HG03280 (cell line): Measurements from ENCODE around the gene PAPPA2.
"Not testable (repeated sequence)": the region's sequence is repeated elsewhere in the genome, so short reads cannot be mapped to it uniquely, and the experiment has no call there.

Experiments used
- ATAC-seq: cut with Tn5 transposase; IDR thresholded peaks from one replicate; pipeline ENCODE4 v1.9.1; 2021; ENCODE audit warnings: mild to moderate bottlenecking, moderate library complexity; ENCODE audit not compliant: unreplicated experiment

PAPPA2 gene, protein sequence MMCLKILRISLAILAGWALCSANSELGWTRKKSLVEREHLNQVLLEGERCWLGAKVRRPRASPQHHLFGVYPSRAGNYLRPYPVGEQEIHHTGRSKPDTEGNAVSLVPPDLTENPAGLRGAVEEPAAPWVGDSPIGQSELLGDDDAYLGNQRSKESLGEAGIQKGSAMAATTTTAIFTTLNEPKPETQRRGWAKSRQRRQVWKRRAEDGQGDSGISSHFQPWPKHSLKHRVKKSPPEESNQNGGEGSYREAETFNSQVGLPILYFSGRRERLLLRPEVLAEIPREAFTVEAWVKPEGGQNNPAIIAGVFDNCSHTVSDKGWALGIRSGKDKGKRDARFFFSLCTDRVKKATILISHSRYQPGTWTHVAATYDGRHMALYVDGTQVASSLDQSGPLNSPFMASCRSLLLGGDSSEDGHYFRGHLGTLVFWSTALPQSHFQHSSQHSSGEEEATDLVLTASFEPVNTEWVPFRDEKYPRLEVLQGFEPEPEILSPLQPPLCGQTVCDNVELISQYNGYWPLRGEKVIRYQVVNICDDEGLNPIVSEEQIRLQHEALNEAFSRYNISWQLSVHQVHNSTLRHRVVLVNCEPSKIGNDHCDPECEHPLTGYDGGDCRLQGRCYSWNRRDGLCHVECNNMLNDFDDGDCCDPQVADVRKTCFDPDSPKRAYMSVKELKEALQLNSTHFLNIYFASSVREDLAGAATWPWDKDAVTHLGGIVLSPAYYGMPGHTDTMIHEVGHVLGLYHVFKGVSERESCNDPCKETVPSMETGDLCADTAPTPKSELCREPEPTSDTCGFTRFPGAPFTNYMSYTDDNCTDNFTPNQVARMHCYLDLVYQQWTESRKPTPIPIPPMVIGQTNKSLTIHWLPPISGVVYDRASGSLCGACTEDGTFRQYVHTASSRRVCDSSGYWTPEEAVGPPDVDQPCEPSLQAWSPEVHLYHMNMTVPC (N-terminal part only)

DNA sequence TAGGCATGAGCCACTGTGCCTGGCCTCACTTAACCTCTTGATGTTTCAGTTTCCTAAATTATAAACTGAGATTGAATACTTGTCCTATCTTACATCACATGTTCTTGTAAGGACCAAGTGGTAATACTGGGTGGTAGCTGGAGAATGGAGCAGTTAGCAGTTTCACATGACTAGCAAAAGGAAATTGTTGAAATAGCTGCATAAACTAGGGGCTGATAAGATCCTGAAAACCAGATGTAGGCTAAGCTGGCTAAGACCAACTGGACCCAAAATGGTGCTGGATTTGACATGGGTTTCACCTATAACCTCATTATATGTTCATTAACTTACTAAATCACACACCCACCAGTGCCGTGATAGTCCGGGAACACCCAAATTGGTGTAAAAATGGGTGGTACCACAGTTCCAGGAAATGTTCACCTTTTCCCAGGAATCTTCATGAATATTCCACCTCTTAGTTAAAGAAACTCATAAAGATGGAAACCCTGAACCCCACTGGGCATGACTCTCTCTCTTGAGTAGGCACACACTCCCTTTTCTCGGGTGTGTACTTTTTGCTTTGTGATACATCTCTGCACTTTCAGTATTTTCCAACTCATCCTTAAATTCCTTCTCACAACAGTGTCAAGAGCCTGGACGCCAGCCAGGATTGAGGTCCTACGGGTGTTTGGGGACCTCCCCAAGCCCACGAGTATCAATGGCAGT lies at the start of gene PAPPA2:
Gene PAPPA2 (plus strand): TSS at position 502 of the 705 bp plus-strand sequence. CDS start 93,148 bp downstream, outside the sequence.
- no peak for ATAC-seq

DNA sequence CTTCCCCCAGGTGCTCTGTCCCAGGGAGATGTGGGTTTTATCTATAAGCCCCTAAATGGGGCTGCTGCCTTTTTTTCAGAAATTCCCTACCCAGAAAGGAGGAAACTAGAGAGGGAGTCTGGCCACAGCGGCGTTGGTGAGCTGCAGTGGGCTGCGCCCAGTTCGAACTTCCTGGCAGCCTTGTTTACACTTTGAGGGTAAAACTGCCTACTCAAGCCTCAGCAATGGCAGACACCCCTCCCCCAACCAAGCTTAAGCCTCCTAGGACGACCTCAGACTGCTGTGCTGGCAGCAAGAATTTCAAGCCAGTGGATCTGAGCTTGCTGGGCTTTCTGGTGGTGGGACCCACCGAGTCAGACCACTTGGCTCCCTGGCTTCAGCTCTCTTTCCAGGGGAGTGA lies 46.2 kb upstream of the PAPPA2 start:
- ATAC-seq: no peak

DNA sequence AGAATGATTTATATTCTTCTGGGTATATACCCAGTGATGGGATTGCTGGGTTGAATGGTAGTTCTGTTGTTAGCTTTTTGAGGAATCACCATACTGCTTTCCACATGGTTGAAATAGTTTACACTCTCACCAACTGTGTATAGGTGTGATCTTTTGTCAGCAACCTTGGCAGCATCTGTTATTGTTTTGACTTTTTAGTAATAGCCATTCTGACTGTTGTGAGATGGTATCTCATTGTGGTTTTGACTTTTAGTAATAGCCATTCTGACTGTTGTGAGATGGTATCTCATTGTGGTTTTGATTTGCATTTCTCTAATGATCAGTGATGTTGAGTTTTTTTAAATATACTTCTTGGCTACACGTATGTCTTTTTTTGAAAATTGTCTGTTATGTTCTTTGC lies 43.4 kb upstream of the PAPPA2 start:
- ATAC-seq: not testable (repeated sequence)

DNA sequence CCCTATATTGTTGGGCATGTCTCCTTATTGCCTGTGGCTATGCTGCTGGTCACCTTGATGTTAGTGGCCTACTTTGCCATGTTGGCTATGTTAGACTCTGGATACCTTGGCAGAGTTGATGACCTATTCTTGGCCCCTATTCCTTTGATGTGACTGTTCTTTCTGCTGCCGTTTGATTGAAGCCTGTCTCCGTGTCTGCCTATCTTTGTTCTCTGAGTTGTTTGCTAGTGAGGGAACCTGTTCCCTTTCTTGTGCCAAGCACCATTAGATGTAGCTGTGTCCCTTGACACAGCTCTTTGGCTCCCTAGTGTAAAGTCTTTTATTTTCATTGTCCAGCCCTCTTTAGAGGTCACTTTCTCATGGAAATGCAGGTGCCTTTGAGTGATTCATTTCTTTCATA lies 28.7 kb upstream of the PAPPA2 start:
- ATAC-seq: no peak

DNA sequence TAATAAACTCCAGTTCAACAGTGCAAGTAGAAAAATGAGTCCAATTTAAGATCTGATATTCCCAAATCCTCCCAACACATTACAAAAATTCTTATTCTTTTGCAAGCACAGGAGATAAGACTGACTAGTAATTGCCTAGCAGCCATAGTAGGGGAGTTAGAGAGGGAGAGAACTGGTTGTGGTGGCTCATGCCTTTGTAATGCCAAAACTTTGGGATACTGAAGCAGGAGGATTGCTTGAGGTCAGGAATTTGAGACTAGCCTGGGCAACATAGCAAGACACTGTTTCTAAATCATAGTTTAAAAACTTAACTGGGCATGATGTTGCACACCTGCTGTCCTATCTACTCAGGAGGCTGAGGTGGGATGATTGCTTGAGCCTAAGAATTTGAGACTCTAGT lies 26.7 kb upstream of the PAPPA2 start:
- ATAC-seq: no peak

DNA sequence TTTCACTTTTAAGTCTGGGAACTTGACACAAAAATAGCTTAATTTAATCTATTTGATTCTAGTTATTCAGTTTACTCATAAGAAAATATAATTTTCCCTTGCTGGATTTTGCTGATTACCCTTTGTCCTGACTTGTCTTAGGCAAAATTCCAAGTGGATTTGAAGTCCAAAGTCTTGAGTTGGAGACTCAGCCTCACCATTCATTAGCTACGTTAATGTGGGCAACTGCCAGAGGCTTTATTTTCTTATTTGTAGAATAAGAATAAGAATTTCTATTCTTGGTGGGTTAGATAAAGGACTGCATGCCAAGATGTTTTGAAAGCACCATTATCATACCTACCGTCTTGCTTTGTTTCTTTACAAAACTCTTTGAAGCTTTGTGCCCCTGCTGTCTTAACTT lies 22.8 kb upstream of the PAPPA2 start:
- no peak for ATAC-seq

DNA sequence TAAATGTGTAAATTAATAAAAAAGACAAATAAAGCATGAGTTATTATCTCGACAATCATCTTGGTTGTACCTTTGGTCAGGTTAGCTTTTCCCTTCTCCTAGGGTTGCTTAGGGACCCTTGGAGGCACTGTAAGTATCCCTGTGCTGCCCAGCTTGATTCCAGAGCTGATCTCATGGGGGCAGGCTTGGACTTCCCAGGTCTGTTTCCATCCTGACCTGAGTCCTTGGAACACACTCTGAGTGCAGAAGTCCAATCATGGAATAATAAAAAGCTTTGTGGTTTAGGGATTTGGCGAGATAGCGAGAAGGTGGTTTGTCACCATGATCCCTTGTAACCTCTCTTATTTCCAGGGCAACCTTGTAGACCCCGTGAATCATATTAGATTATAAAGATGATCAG lies 18.7 kb upstream of the PAPPA2 start:
- ATAC-seq: no peak

DNA sequence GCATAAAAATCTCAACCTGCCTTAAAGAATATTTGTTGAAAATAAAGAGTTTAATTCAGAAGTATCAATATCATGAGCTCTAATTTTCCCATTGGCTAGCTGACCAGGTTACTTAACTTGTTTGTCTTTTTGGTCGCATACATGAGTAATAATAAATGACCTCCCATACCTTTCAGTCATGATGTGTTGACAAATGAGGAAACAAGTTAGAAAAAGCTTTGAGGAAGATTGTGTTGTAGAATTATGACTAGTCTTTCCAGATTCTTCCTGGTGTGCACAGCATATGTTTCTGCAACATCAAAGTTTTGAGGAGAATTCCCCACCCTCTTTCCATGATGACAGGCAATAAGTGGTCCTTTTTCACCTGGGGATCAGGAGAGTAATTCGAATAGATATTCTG lies 17.6 kb upstream of the PAPPA2 start:
- no peak for ATAC-seq

DNA sequence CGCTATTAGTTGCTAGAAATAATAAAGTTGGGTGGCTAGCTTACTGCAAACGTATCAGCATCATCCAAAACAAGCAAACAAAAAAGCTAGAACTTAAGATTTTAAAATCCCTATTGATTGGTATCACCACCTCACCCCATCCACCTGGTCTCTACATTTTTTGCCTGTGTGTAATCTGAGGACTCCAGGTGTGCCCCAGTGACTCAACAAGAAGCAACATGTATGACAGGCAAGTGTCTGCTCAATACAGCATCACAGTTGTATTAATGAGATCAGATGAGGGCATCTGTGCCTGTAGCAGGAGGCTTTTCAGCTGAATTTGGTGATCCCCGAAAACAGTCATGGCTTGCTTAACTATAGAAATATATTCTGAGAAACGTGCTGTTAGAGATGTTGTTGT lies 14.6 kb upstream of the PAPPA2 start:
- no peak for ATAC-seq

DNA sequence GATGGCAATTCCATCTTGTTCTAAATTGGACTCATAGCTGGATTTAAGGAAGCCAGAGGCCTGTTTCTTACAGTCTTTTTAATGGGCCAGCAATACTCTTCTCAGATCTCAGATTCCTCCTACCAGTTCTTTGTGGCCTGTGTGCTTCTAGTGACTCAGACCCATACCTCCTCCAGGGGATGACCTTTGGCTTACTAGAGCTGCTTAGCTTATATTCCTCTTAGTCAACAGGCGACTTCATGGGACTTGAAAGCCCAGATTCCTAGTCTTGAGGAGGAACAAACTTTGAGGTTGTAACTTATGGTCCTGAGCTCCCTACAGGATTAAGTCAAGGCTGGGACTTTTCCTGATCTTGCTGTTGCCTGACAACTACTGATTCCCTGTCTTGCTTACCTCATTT lies 12.4 kb upstream of the PAPPA2 start:
- ATAC-seq: no peak

DNA sequence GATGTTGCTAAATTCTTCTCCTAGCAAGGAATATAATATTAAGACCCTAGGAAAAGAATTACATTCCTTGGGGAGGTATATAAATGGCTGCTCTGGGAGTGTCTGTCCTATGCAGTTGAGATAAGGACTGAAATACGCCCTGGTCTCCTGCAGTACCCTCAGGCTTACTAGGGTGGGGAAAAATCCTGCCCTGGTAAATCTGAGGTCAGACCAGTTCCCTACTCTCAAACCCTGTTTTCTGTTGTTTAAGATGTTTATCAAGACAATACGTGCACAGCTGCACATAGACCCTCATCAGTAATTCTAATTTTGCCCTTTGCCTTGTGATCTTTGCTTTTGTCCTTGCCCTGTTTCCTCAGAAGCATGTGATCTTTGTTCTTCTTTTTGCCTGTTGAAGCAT lies 11.2 kb upstream of the PAPPA2 start:
- ATAC-seq: not testable (repeated sequence)

DNA sequence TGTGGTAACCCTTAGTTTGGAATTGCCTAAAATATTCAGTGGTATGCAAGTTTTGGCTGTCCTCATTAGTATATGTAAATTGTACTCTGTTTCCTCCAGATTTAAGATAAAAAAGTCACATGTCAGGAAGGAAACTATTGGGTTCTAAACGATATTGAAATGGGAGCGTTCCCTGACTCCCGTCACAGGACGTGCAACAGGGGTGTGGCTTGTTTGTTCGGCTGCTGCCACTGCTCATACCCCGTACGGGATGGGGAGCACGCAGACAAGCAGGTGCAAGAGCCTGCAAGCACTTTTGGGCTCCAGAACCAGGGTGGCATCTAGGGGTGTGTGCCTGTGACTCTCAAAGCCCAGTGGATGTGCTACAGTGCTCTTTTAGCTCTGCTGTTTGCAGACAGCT lies 6.2 kb upstream of the PAPPA2 start:
- no peak for ATAC-seq

DNA sequence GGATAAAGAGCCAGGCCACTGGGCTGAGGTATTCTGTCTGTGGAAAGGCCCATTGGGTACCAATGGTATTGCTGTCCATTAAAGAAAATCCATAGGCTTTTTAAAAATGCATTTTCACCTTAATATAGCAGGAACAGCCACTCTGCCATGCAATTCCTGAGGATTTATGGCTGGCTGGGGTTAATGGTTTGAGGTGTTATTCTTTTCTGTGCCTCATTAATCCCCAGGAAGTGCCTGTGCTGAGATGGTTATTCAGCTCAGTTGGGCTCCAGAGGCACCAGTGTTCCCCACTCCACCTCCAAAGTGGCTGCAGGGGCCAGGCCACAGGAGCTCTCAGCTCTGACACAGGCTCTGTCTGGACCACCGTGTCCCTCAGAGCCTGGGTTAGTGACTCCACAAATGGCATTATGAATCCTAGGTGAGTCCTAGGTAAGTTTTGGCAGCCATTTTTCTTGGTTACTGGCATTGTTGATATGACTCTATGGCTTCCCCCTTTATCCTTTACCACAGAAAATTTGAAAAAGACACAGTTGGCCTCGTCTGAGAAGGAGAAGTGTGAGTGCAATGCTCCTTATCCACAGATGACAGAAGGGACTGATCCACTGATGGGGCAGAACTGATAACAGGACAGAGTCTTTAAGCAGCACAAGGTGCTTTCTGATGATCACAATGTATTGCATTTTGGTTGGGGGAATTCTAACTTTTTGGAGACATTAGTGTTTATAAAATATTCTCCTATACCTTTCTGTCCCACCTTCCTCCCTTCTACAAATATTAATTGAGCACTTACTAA lies 2.2 kb upstream of the PAPPA2 start:
- no peak for ATAC-seq

DNA sequence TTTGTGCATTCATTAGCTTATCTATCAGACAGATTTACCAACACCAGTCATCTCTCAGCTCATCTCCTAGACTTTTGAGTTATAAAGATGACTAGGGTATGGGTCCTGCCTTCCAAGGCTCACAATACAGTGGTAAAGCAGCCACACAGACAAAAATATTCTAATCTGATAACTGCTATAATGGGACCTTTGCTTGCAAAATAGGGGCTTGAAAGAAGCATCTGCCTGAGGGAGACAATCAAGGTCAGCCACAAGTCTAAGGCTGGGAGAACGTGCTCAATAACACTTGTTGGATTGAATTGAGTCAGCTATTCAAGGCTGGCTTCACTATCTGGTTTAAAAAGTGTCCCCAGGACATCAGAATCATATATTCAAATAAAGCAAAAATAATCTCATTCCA lies 1.4 kb upstream of the PAPPA2 start:
- no peak for ATAC-seq

DNA sequence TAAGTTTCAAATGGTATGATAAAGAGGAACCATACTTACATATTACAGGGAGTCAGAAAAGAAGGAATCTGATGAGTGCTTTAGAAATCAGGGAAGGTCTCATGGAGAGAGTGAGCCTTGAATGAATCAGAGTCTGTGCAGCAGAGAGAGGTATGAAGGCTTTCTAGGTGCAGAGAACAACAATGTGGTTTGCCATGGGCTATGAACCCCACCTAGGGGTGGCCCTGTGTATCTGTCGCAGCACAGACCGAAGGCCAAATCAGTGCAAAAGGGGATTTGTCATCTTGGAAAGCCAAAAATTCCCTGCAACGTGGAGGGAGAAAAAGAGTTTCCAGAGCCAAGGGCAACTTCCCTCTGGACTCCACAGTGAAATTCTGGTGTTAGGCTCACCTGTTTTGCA lies 3.5 kb downstream of the PAPPA2 start:
- no peak for ATAC-seq

DNA sequence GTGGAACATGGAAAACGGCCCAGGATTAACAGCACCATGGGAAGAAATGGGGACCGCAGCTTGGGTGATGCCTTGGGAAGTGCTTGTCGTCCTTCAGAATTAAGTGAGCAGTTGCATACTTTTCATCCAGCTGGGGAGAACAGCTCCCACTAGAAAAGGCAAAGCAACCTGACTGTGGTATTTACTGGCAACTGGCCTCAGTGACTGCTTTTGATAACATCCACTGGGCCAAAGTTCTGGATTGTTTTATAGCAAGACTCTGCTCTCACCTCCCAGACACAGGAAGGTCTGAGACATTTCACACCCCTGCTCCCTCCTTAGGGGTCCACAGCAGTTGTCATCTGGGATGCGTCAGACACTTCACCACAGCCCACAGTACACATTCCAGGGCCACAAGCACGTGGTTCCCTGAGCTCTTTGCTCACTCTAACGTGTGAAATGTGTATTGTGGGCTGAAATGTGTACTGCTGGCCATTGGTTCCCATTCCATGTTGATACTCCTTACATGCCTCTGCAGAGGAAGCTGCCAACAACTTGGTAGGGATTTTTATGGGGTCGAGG lies 6.6 kb downstream of the PAPPA2 start:
- ATAC-seq: no peak

DNA sequence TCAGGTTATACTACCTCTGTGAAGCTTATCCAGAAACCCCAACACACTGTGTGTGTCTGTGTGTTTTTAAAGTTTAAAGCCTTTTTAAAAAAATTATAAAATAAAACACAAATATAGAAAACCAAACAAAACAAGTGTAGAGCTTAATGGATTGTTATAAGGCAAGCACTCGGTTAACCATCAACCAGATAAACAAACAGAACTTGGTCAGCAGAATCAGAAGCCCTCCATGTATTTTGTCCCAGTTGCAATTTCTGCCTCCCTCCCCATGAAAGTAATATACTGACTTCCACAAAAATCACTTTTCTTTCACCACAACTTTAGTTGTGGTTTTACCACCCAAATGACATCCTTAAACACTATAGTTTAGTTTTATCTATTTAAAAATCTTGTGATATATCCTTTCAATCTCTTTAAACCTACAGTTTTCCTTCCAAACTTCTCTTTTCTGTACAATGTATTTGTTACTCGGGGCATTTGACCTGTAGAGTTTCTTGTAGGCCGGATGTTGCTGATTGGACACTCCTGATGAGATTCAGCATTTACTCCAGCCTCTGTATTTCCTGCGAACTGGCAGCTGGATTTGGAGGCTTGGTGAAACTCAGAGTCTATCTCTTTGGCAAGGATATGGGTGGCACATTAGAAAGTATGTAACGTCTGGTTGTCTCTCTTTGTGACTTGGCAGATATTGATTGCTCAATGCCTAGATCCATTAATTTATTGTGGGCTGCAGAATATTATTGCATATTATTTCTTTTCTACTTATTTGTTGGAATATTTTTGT lies 8.6 kb downstream of the PAPPA2 start:
- no peak for ATAC-seq

DNA sequence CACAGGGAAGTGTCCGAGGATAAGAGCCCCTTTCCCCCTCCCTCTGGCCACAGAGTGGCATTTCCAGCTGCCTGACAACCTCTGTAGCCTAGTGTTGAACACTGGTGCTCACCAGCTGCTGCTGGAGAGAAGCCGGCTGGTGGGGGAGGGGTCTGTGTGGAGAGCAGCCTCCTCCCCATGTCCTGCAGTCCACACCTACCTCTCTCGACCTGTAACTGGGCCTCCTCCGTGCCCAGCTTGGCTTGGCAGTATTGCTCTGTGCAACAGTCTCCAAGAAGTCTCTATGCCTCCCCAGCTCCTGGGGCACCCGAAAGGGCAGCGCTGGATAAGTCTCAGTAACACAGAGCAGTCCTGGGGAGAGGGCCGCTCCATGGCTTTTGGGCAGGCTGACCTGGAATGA lies 17.0 kb downstream of the PAPPA2 start:
- ATAC-seq: no peak

DNA sequence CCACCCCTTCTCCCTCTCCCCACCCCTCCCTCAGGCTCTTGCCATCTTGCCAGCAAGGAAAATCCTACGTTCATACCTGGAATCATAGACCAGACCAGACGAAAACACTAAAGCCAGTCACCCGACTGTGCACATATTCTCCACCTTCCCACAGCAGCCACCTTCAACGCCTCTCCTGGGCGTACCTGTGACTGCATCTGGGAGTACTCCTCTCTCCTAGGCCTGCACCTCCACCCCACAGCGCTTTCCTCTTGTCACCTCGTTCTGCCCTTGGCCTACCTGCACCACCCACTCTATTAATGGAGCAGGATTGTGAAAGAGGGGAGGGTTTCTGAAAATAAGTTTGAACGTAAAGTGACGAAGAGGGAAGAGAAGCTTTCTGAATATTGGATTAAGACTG lies 17.8 kb downstream of the PAPPA2 start:
- ATAC-seq: no peak
